HepG2 (cell line): Measurements from ENCODE around the gene NLRP6. TPM values are rescaled to one million over a fixed set of nuclear protein-coding genes. Genes with fewer than 3 reads are reported as not detected.

Experiments
- CHD4 ChIP-seq: fragments of 200-600 bp; sonication (generic); IDR thresholded peaks from 2 replicates; pipeline ENCODE4 v1.7.0; 2017; ENCODE audit warnings: mild to moderate bottlenecking, low read length, borderline replicate concordance
- MBNL3 ChIP-seq: fragments of 250-450 bp; sonication (Bioruptor Pico); conservative IDR thresholded peaks from 2 replicates; pipeline ENCODE4 v1.8.0; 2022; ENCODE audit warnings: mild to moderate bottlenecking, inconsistent platforms
- MIER3 ChIP-seq: IDR thresholded peaks from 2 replicates; pipeline ENCODE4 v1.6.1; 2016; ENCODE audit warnings: missing compliant biosample characterization, borderline replicate concordance
- PATZ1 ChIP-seq: sonication (generic); formaldehyde crosslinking; IDR thresholded peaks from 2 replicates; pipeline ENCODE4 v1.4.0; 2020; ENCODE audit warnings: missing genetic modification reagents
- RFX3 ChIP-seq: IDR thresholded peaks from 2 replicates; pipeline ENCODE4 v1.6.1; 2016; ENCODE audit warnings: missing biosample characterization, missing genetic modification reagents
- RORA ChIP-seq: sonication (generic); formaldehyde crosslinking; IDR thresholded peaks from 2 replicates; pipeline ENCODE4 v1.5.0; 2020; ENCODE audit warnings: mild to moderate bottlenecking, missing genetic modification reagents, moderate library complexity
- SNRNP70 ChIP-seq: fragments of 200-400 bp; formaldehyde crosslinking; IDR thresholded peaks from 2 replicates; pipeline ENCODE4 v1.6.1; 2017; ENCODE audit warnings: mild to moderate bottlenecking, low read depth, low read length, moderate library complexity
- TCF7 ChIP-seq: sonication (generic); IDR thresholded peaks from 2 replicates; pipeline ENCODE4 v1.6.1; 2016; ENCODE audit warnings: antibody characterized with exemption, low read depth
- TCF7L2 ChIP-seq: IDR thresholded peaks from 2 replicates; pipeline ENCODE4 v1.6.1; 2011; ENCODE audit warnings: mild to moderate bottlenecking, low read depth, low read length, moderate library complexity
- TIGD3 ChIP-seq: sonication (generic); formaldehyde crosslinking; IDR thresholded peaks from 2 replicates; pipeline ENCODE4 v1.5.1; 2020; ENCODE audit warnings: mild to moderate bottlenecking, missing genetic modification reagents, borderline replicate concordance
- ZC3H4 ChIP-seq: sonication (generic); formaldehyde crosslinking; IDR thresholded peaks from 2 replicates; pipeline ENCODE4 v1.4.0; 2020; ENCODE audit warnings: missing genetic modification reagents, borderline replicate concordance
- ZIK1 ChIP-seq: sonication (generic); formaldehyde crosslinking; IDR thresholded peaks from 2 replicates; pipeline ENCODE4 v1.5.0; 2020; ENCODE audit warnings: mild to moderate bottlenecking, low read depth, missing genetic modification reagents, borderline replicate concordance
- ZNF207 ChIP-seq: fragments of 450-650 bp; IDR thresholded peaks from 2 replicates; pipeline ENCODE4 v1.6.1; 2016; ENCODE audit warnings: antibody characterized with exemption, borderline replicate concordance
- ZNF282 ChIP-seq: fragments of 450-650 bp; IDR thresholded peaks from 2 replicates; pipeline ENCODE4 v1.6.1; 2018; ENCODE audit not compliant: partially characterized antibody
- ZNF562 ChIP-seq: sonication (generic); formaldehyde crosslinking; IDR thresholded peaks from 2 replicates; pipeline ENCODE4 v1.8.0; 2022; ENCODE audit warnings: missing genetic modification reagents, borderline replicate concordance
- ZNF567 ChIP-seq: sonication (generic); formaldehyde crosslinking; IDR thresholded peaks from 2 replicates; pipeline ENCODE4 v1.8.1; 2023; ENCODE audit warnings: mild to moderate bottlenecking, missing genetic modification reagents, borderline replicate concordance
- ZNF615 ChIP-seq: sonication (generic); formaldehyde crosslinking; IDR thresholded peaks from 2 replicates; pipeline ENCODE4 v1.5.0; 2020; ENCODE audit warnings: mild to moderate bottlenecking, missing genetic modification reagents, borderline replicate concordance
- ZNF704 ChIP-seq: sonication (generic); formaldehyde crosslinking; IDR thresholded peaks from 2 replicates; pipeline ENCODE4 v1.8.1; 2023; ENCODE audit warnings: mild to moderate bottlenecking, inconsistent platforms, moderate library complexity, missing genetic modification reagents, borderline replicate concordance
- ZNF768 ChIP-seq: sonication (generic); formaldehyde crosslinking; IDR thresholded peaks from 2 replicates; pipeline ENCODE4 v1.4.0; 2020; ENCODE audit warnings: missing genetic modification reagents
- polyA plus RNA-seq, 8 experiments: library from polyadenylated mRNA; depleted of rRNA in 3 of 8; stranded (reverse) in 7 of 8; unstranded in 1 of 8; fragments of >200 nt; fragmentation: Illumina TruSeq in 4 of 8; extraction: Trizol in 4 of 8; gene quantifications; 2 replicates each; pipeline versions ENCODE4 v1.2.1 to v1.2.3, GENCODE V29; 2011 to 2016; ENCODE audit warnings: low read depth in 4 of 8, missing spikeins in 1 of 8, mixed read lengths in 1 of 8; ENCODE audit not compliant: insufficient read depth in 1 of 8
- total RNA-seq, 5 experiments: library from RNA; depleted of rRNA; stranded (reverse); fragments of >200 nt; fragmentation: Illumina TruSeq; extraction: Trizol; gene quantifications; 2 replicates each; pipeline ENCODE4 v1.2.3, GENCODE V29; 2016; ENCODE audit warnings: low read depth in 1 of 5
- TF ChIP-seq, protein P1 (sequence below): sonication (generic); formaldehyde crosslinking; IDR thresholded peaks from 2 replicates; pipeline ENCODE4 v1.5.1; 2020; ENCODE audit warnings: missing genetic modification reagents, mild to moderate bottlenecking, borderline replicate concordance
- TF ChIP-seq, protein P2 (sequence below): sonication (generic); formaldehyde crosslinking; IDR thresholded peaks from 2 replicates; pipeline ENCODE4 v1.4.0; 2020; ENCODE audit warnings: missing genetic modification reagents

The NLRP6 gene
- total and polyA plus RNA-seq, 2 of the 13 experiments (the other 11 are each of a cell fraction or from before 2014, with no cell fraction given) = not detected

DNA sequence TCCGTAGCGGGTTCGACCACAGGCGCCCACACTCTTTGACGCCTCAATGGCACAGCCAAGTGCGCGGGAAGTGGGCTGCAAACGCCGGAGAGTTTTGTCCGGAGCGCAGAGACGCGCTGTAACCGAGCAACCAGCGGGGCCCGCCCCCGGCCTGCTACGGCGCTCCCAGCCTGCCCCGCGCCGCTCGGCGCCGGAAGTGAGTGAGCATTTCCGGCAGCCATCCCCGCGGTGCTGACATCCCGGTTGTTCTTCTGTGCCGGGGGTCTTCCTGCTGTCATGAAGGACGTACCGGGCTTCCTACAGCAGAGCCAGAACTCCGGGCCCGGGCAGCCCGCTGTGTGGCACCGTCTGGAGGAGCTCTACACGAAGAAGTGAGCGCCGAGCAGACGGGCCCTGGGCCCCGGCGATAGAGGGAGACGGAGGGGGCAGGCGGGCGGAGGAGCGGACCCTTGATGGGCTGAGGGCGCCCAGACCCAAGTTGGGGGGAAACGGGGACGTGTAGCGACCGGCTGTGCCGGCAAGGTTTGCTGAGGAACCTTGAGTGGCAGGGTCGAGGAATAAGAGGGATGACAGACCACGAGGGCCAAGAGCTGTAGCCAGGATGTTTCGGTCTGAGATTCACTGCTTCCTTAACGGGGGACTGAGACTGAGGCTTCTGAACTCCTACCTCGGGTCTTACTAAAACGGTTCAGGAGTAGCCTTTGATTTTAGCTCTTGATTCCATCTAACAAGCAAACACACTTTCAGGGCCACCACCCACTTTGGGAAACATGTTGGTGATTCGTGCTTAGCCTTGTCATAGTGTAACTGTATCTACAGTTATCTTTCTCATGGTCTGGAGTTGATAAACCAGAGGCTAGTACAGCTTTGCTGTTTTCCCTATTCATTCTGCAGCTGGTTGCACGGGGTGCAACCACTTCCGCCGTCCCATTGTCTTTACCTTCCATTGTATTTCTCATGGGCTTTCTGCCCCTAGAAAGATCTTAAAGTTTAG, 41.1 kb upstream of the NLRP6 start, which contains the start of gene PSMD13 (continued):
- peak; percentile 59; the same call in 1 of the 2 replicates for TF ChIP-seq ZNF768
- no peak for TF ChIP-seq TCF7L2
- no peak for TF ChIP-seq ZNF562 (CRISPR knock-in tag)
- no peak for TF ChIP-seq RORA (CRISPR knock-in tag)
- no peak; the same call in 1 of the 2 replicates for TF ChIP-seq PATZ1 (CRISPR knock-in tag)
- no peak for TF ChIP-seq TCF7
- TF ChIP-seq ZNF704 (CRISPR knock-in tag) = peak; percentile 37; the same call in 1 of the 2 replicates
- peak; percentile 81 for TF ChIP-seq RFX3 (CRISPR knock-in tag)
- no peak for TF ChIP-seq ZNF282
- 0 out of 2 replicates have a peak, but pooled peaks have one; percentile 57 for TF ChIP-seq ZIK1 (CRISPR knock-in tag)
- no peak for TF ChIP-seq ZC3H4
- no peak for TF ChIP-seq ZNF207
- TF ChIP-seq, protein P1, sequence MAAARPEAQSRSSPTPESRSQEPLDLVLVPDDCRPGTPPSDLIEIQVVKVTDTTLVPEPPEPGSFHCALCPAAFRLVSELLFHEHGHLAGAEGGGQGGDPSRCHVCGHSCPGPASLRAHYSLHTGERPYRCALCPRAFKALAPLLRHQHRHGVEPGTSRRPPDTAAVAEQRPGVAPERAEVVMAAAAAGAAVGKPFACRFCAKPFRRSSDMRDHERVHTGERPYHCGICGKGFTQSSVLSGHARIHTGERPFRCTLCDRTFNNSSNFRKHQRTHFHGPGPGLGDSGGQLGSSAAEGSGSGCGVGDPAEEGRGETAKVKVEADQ (CRISPR knock-in tag) = no peak
- TF ChIP-seq TIGD3 (CRISPR knock-in tag) = no peak
- peak; percentile 46; the same call in 1 of the 2 replicates for TF ChIP-seq ZNF567 (CRISPR knock-in tag)
- TF ChIP-seq, protein P2, sequence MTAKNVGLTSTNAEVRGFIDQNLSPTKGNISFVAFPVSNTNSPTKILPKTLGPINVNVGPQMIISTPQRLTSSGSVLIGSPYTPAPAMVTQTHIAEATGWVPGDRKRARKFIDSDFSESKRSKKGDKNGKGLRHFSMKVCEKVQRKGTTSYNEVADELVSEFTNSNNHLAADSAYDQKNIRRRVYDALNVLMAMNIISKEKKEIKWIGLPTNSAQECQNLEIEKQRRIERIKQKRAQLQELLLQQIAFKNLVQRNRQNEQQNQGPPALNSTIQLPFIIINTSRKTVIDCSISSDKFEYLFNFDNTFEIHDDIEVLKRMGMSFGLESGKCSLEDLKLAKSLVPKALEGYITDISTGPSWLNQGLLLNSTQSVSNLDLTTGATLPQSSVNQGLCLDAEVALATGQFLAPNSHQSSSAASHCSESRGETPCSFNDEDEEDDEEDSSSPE (CRISPR knock-in tag) = peak; percentile 56
- TF ChIP-seq SNRNP70 = no peak
- no peak for TF ChIP-seq ZNF615 (CRISPR knock-in tag)
- TF ChIP-seq CHD4 = no peak
- no peak for TF ChIP-seq MIER3
- TF ChIP-seq MBNL3 = no peak
